ENCODE measurements around the gene SHOX.

DNA sequence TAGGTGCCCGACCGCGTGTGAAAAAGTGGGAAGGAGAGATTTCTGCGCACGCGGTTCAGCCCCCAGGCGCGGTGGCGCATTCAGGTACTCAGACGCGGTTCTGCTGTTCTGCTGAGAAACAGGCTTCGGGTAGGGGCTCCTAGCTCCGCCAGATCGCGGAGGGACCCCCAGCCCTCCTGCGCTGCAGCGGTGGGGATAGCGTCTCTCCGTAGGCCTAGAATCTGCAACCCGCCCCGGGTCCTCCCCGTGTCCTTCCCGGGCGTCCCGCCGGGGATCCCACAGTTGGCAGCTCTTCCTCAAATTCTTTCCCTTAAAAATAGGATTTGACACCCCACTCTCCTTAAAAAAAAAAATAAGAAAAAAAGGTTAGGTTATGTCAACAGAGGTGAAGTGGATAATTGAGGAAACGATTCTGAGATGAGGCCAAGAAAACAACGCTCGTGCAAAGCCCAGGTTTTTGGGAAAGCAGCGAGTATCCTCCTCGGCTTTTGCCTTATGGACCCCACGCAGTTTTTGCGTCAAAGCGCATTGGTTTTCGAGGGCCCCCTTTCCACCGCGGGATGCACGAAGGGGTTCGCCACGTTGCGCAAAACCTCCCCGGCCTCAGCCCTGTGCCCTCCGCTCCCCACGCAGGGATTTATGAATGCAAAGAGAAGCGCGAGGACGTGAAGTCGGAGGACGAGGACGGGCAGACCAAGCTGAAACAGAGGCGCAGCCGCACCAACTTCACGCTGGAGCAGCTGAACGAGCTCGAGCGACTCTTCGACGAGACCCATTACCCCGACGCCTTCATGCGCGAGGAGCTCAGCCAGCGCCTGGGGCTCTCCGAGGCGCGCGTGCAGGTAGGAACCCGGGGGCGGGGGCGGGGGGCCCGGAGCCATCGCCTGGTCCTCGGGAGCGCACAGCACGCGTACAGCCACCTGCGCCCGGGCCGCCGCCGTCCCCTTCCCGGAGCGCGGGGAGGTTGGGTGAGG, 3.7 kb downstream of the SHOX start:
- TF ChIP-seq RFX5 (IDR thresholded peaks at IDR 0.05; ENCODE audit: low read length) (no peak), SIN3A (IDR thresholded peaks at IDR 0.05; ENCODE audit: borderline replicate concordance, low read depth, low read length) (no peak), NFIC (IDR thresholded peaks at IDR 0.05; ENCODE audit: borderline replicate concordance) (no peak), GABPA (IDR thresholded peaks at IDR 0.05; ENCODE audit: low read depth) (no peak), YY1 (IDR thresholded peaks at IDR 0.05; ENCODE audit: low read depth) (no peak)
- TF ChIP-seq, protein P1, sequence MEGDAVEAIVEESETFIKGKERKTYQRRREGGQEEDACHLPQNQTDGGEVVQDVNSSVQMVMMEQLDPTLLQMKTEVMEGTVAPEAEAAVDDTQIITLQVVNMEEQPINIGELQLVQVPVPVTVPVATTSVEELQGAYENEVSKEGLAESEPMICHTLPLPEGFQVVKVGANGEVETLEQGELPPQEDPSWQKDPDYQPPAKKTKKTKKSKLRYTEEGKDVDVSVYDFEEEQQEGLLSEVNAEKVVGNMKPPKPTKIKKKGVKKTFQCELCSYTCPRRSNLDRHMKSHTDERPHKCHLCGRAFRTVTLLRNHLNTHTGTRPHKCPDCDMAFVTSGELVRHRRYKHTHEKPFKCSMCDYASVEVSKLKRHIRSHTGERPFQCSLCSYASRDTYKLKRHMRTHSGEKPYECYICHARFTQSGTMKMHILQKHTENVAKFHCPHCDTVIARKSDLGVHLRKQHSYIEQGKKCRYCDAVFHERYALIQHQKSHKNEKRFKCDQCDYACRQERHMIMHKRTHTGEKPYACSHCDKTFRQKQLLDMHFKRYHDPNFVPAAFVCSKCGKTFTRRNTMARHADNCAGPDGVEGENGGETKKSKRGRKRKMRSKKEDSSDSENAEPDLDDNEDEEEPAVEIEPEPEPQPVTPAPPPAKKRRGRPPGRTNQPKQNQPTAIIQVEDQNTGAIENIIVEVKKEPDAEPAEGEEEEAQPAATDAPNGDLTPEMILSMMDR (IDR thresholded peaks at IDR 0.05), result no peak

Measured in SK-N-SH (cell line).